Stomach smooth muscle (tissue), 2 donors: Measurements from ENCODE around the gene CSNK1G2.
A peak's percentile ranks its signal among the peaks of the same experiment; 100 is the strongest.

Source experiments
- H3K27ac ChIP-seq: one replicate; pipeline ENCODE4 v1.7.0; 2013; ENCODE audit warnings: mild to moderate bottlenecking, low read length, inconsistent platforms
- H3K27me3 ChIP-seq, 2 donors: one replicate each; pipeline ENCODE4 v1.7.0; 2013; ENCODE audit warnings: low read length in 2 of 2; ENCODE audit not compliant: insufficient read depth in 2 of 2, control insufficient read depth in 1 of 2
- H3K36me3 ChIP-seq, 2 donors: one replicate each; pipeline ENCODE4 v1.7.0; 2013; ENCODE audit warnings: low read length in 2 of 2; ENCODE audit not compliant: control insufficient read depth in 2 of 2, insufficient read depth in 2 of 2
- H3K4me1 ChIP-seq: one replicate; pipeline ENCODE4 v1.7.0; 2013; ENCODE audit warnings: low read length; ENCODE audit not compliant: control insufficient read depth, insufficient read depth
- H3K4me3 ChIP-seq, 2 donors: one replicate each; pipeline ENCODE4 v1.7.0; 2013; ENCODE audit warnings: low read length in 2 of 2
- H3K9ac ChIP-seq, 2 donors: one replicate each; pipeline ENCODE4 v1.7.0; 2013; ENCODE audit warnings: low read length in 2 of 2, mild to moderate bottlenecking in 1 of 2
- H3K9me3 ChIP-seq, 2 donors: one replicate each; pipeline ENCODE4 v1.7.0; 2013; ENCODE audit warnings: low read length in 2 of 2; ENCODE audit not compliant: control insufficient read depth in 2 of 2
- donor health status: healthy.
- donor health status: Pancreatic carcinoma.

The CSNK1G2 gene

DNA sequence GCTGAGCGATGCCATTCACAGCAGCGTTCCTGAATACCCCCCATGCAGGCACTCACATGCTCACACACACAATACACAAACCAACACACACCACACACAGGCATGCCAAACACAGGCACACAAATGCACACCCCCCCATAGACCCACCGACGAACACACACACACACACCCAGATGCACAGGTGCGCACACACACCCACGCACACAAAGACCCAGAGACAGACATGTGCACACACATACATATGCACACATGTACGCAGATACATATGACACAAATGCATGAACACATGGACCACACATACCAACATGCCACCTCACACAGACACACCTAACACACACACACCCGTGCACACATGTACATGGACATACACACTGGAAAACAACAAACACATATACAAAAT lies 7.0 kb upstream of the CSNK1G2 start:
- no peak overlapping the region for H3K9ac ChIP-seq
- no peaks in the 10 kb centered on the region for H3K36me3 ChIP-seq
- H3K4me3 ChIP-seq, result no peak overlapping the region
- H3K27ac ChIP-seq, result no peak overlapping the region
- H3K27me3 ChIP-seq, result peaks cover 2 to 3% of the 10 kb centered on the region in 2 donors
- H3K4me1 ChIP-seq, result peaks cover 13% of the 10 kb centered on the region
- no peaks in the 10 kb centered on the region for H3K9me3 ChIP-seq

DNA sequence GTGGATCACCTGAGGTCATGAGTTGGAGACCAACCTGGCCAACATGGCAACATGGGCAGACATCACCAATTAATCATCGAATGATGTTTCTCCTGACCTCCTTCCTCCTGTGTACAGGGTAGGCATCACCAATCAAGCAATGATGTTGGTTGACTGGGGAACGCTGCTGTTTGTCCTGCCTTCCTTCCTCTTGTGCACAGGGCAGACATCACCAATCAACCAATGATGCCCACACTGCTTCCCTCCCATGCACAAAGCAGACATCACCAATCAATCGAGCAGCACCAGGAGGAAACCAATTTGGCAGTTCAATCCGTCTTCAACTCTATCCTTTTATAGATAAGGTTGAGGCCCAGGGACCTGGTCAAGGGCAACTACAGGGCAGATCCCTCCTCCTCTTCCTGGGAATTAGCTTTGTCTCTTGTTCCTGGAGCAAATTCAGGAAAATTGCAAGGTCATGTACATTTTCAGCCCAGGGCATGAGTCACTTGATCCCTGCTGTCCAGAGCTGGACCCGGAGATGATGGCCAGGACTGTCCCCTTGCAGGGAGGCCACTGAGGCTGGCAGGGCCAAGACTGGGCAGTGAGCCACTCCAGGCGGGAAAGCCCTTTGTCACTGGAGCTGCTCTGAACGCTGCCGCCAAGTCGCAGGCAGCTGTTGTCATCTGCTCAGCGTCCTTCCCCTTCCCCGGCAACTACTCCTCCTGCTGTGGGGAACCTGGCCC lies 5.3 kb upstream of the CSNK1G2 start:
- Histone ChIP-seq H3K9ac (no peak overlapping the region), H3K27me3 (peaks cover 0 to 2% of the 10 kb centered on the region in 2 donors), H3K4me3 (no peak overlapping the region), H3K4me1 (peaks cover 17% of the 10 kb centered on the region), H3K27ac (no peak overlapping the region), H3K36me3 (no peaks in the 10 kb centered on the region), H3K9me3 (no peaks in the 10 kb centered on the region)

DNA sequence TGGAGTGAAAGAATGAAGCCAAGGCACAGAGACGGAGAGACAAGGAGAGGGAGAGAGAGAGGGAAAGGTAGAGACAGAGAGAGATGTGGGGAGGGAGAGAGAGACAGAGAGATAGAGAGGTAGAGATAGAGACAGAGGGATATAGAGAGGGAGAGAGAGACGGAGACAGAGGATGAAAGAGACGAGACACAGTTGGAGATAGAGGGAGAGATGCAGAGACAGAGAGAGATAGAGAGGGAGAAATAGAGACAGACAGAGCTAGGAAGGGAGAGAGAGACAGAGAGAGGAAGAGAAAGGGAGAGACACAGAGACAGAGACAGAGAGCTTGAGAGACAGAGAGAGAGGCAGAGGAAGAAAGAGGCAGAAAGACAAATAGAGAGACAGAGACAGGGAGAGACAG lies 4.5 kb upstream of the CSNK1G2 start:
- no peak overlapping the region for H3K27ac ChIP-seq
- H3K27me3 ChIP-seq, result peaks cover 0 to 2% of the 10 kb centered on the region in 2 donors
- no peak overlapping the region for H3K9ac ChIP-seq
- H3K4me3 ChIP-seq, result no peak overlapping the region
- peaks cover 17% of the 10 kb centered on the region for H3K4me1 ChIP-seq
- no peaks in the 10 kb centered on the region for H3K36me3 ChIP-seq
- H3K9me3 ChIP-seq, result no peaks in the 10 kb centered on the region

DNA sequence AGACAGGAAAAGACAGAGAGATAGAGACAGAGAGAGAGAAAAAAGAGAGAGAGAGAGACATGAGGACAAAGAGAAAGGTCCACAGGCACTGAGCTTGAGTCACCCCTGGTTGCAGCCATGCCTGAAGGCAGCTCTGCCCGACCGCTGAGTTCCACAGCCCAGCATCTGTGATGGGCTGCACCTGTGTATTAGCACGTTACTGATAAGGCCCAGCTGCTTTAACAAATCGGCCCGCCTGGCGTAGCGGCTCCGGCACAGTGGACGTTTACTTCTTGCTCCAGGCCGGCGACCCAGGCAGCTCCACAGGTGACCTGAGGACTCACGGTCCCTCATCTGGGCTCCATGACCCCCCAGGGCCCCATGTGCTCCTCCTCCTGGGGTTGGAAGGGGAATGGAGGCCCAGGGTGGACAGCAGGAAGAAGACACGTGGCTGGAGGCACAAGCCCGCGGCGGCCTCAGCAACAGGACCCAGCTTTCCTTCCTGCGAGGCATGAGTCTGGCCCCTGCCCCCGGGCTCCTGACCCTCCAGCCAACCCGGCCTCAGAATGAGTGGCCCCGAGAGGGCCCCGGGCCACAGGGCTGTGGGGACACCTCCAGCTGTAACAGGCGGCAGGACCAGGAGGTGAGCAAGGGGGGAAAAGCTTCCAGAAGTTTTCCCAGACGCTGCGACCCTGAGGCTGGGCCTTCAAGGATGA lies 3.9 kb upstream of the CSNK1G2 start:
- no peaks in the 10 kb centered on the region for H3K36me3 ChIP-seq
- H3K9me3 ChIP-seq, result no peaks in the 10 kb centered on the region
- H3K27ac ChIP-seq, result no peak overlapping the region
- no peak overlapping the region for H3K9ac ChIP-seq
- no peak overlapping the region for H3K4me3 ChIP-seq
- H3K4me1 ChIP-seq, result peaks cover 20% of the 10 kb centered on the region
- peaks cover 0 to 2% of the 10 kb centered on the region in 2 donors for H3K27me3 ChIP-seq

DNA sequence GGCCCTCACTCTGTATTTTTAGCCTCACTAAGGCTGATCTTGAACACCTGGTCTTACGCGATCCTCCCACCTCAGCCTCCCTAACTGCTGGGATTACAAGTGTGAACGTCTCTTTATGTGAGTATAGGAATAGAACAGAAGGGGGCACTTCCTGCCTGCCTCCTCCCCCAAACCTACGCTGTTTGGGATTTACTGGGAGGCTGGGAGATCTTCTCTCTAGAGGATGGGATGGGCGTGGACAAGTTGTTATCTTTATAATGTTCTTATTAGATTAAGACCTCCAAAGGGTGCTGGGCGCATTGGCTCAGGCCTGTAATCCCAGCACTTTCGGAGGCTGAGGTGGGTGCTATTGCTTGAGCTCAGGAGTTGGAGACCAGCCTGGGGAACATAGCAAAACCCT lies 2.9 kb upstream of the CSNK1G2 start:
- Histone ChIP-seq H3K9me3 (no peaks in the 10 kb centered on the region), H3K27ac (no peak overlapping the region), H3K27me3 (peaks cover 0 to 2% of the 10 kb centered on the region in 2 donors), H3K4me1 (peaks cover 30% of the 10 kb centered on the region), H3K36me3 (no peaks in the 10 kb centered on the region), H3K9ac (no peak overlapping the region), H3K4me3 (no peak overlapping the region)

DNA sequence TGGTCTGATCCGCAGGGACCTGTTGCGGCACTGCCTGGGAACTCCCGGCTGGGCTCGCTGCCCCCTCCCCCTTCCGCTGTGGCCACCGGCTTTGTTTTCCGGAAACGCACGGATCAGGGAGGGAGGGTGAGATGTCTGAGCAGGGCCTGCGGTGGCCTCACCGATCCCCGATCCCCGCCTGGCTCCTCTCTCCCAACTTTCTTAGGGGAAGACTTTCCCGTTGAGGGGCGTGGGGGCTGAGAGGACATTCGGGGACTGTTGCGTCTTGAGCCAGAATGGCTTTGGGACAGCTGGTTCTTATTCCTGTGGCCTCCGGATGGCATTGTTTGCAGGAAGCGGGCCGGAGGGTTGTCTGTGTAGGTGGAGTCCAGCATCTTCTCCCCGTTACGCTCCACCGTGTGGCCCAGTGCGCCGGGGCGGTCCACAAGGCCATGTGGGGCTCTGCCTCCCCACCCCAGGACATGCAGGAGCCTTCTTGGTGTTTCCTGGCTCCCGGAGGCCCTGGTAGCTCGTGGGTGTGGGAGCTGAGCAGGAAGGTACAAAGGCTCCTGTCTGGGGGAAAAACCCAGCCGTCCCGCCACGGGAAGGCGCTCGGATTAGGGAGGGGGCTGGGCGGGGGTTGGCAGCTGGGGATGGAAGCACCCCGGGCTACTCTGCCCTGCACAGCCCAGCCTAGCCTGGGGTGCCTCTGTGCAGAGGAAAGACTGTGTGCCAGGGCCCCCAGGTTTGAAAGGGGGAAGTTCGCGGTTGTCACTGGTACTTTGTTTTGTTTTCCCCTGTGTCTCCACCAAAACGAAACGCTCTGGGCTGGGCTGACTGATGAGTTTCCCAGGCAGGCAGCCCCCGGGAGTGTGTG lies 1.3 kb downstream of the CSNK1G2 start:
- no peaks in the 10 kb centered on the region for H3K27me3 ChIP-seq
- H3K36me3 ChIP-seq, result no peaks in the 10 kb centered on the region
- H3K4me1 ChIP-seq, result peaks cover 38% of the 10 kb centered on the region
- peak overlapping the region; percentile 60 for H3K27ac ChIP-seq
- peak overlapping the region; percentile 89 to 91 for H3K4me3 ChIP-seq
- no peaks in the 10 kb centered on the region for H3K9me3 ChIP-seq
- H3K9ac ChIP-seq, result peak overlapping the region; percentile 60 to 86

DNA sequence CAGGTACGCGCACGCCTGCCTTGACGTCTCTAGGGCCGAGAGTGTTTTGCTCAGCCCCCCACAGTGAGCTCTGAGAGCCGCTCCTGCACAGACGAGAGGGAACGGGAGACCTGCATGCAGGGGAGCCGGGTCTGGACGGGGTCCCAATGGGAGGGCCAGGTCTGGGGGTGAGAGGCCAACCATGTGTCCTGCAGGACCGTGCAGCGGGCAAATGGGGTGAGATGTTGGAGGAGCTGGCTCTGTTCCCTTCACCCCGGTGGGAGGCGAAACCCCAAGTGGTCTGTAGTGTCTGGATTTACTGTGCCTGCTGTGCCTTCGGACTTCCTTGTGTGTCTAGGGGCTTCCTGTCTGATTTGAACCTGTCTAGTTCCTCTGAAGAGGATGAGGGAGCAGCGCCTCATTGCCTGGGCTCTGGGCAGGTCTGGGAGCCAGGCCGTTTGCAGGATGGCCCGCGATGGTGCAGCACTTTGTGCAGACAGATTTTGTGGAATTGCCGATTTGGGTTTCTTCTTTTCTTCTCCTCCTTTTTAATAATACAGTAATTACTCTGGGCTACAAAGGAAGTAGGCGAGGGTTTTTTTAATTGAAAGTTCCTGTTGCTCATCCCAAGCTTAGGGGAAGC lies 2.1 kb downstream of the CSNK1G2 start:
- H3K9me3 ChIP-seq, result no peaks in the 10 kb centered on the region
- no peaks in the 10 kb centered on the region for H3K27me3 ChIP-seq
- peak overlapping the region; percentile 43 to 89 for H3K4me3 ChIP-seq
- peak overlapping the region in 1 of 2 donors; percentile 9 for H3K9ac ChIP-seq
- no peaks in the 10 kb centered on the region for H3K36me3 ChIP-seq
- H3K27ac ChIP-seq, result peak overlapping the region; percentile 60
- H3K4me1 ChIP-seq, result peaks cover 38% of the 10 kb centered on the region

DNA sequence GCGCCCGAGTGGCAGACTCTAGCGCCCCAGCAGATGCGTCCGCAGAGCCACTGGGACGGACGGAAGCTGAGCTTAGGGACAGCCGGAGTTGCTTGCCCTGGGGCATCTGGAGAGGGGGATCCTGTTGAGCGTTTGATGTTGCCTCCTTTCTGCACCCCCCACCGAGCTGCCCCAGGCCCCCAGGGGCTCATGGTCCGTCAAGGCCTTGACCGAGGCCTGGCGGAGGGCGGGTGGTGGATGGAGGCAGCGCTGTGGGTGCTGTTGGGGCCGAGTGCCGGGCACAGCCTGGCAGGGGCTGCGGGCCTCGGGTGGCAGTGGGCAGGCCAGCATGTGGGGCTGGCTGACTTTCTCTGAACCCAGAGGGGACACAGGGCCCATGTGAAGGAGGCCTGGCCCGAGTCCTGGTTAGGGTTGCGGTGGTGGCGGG lies 2.7 kb downstream of the CSNK1G2 start:
- Histone ChIP-seq H3K9ac (no peak overlapping the region), H3K27me3 (no peaks in the 10 kb centered on the region), H3K36me3 (no peaks in the 10 kb centered on the region), H3K4me1 (peaks cover 38% of the 10 kb centered on the region), H3K27ac (no peak overlapping the region), H3K9me3 (no peaks in the 10 kb centered on the region), H3K4me3 (no peak overlapping the region)

DNA sequence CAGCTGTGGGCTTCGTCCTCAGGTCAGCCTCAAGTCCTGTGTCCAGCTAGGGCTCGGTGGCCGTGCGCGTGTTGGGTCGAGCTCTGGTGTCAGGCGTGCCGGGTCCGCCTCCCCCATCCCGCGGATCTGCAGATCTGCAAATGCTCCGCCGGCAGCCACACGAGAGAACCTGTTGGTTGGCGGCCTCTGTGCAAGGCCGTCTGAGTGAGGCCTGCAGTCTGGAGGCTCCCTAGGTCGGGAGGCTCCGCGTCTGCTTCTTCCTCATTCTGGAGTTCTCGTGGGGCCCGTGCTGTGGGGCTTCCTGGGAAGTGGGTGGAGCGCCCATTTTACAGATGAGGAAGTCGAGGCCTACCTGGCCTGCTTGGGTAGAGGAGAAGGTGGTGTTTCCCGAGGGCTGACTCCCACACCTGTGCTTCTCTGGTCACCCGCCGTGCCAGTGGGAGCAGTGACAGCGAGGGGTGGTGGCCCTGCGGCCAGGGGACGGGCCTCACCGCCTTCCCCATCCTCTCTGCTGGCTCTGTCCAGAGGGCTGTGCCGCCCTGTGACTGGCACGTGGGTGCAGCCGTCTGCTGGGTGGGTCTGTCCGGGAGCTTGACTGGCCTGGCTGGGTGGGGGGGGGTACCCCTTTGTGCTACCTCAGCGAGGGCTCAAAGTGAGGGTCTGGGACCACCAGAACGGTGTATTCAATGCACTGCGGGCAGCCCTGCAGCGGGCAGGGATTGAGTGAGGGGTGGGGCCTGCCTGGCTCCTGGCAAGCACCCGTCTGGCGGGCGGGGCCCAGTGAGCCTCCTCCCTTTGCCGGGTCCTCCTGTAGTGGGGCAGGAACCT lies 3.3 kb downstream of the CSNK1G2 start:
- Histone ChIP-seq H3K9ac (no peak overlapping the region), H3K4me3 (no peak overlapping the region), H3K27ac (no peak overlapping the region), H3K27me3 (no peaks in the 10 kb centered on the region), H3K9me3 (no peaks in the 10 kb centered on the region), H3K36me3 (no peaks in the 10 kb centered on the region), H3K4me1 (peaks cover 38% of the 10 kb centered on the region)
